Activated CD8-positive, alpha-beta memory T cell treated with anti-CD3 and anti-CD28 coated beads, Interleukin-2, amount 50 U/mL, for 48 hours (primary cell): Measurements from ENCODE around the gene CAPN10.

ENCODE experiments used
- DNase-seq: peaks from one replicate; pipeline ENCODE4 v3.0.0-alpha.2; 2020

CAPN10 gene

GRCh38 chr2:240626531-240627300 lies 40.2 kb downstream of the CAPN10 start:
- peak; percentile 66 for DNase-seq

- no peak for DNase-seq
Observed at GRCh38 chr2:240627736-240628506, 41.4 kb downstream of the CAPN10 start.

- DNase-seq, result no peak
Observed at GRCh38 chr2:240628507-240628807, 41.9 kb downstream of the CAPN10 start.

GRCh38 chr2:240628808-240629618 lies 42.5 kb downstream of the CAPN10 start:
- no peak for DNase-seq

GRCh38 chr2:240629619-240629967 lies 43.1 kb downstream of the CAPN10 start:
- DNase-seq, result no peak

- DNase-seq, result no peak
Observed at GRCh38 chr2:240629968-240630770, 43.6 kb downstream of the CAPN10 start.

- no peak for DNase-seq
Observed at GRCh38 chr2:240630771-240631547, 44.4 kb downstream of the CAPN10 start.

GRCh38 chr2:240631548-240632305 lies 45.2 kb downstream of the CAPN10 start:
- DNase-seq, result no peak

- peak; percentile 40 for DNase-seq
Observed at GRCh38 chr2:240632306-240632721, 45.8 kb downstream of the CAPN10 start.

- DNase-seq, result no peak
Observed at GRCh38 chr2:240635121-240635997, 48.8 kb downstream of the CAPN10 start.

- DNase-seq, result no peak
Observed at GRCh38 chr2:240635998-240636547, 49.5 kb downstream of the CAPN10 start.

- DNase-seq, result peak; percentile 39
Observed at GRCh38 chr2:240636563-240637115, 50.1 kb downstream of the CAPN10 start.

GRCh38 chr2:240637116-240637900 lies 50.8 kb downstream of the CAPN10 start:
- DNase-seq, result peak; percentile 45

GRCh38 chr2:240637901-240638345 lies 51.4 kb downstream of the CAPN10 start:
- peak; percentile 42 for DNase-seq

GRCh38 chr2:240638512-240639160 lies 52.1 kb downstream of the CAPN10 start:
- DNase-seq, result peak; percentile 50

- DNase-seq, result no peak
Observed at GRCh38 chr2:240639566-240639965, 53.0 kb downstream of the CAPN10 start.

GRCh38 chr2:240640939-240641338 lies 54.4 kb downstream of the CAPN10 start:
- peak; percentile 59 for DNase-seq
